Calu3 (cell line): ENCODE data around the gene TBC1D24. TPM values are rescaled to one million over a fixed set of nuclear protein-coding genes. Genes with fewer than 3 reads are reported as not detected.

ENCODE experiments used
- BruUV-seq: library from RNA; stranded (reverse); fragments of 400-500 nt; replicated peaks from 2 replicates; lab custom pipeline; 2021; lab: Mats Ljungman, UMichigan
- CTCF ChIA-PET: fragments of 300-600 bp; sonication (Branson Sonifier 250); formaldehyde crosslinking; loops from one replicate; lab custom pipeline; 2022; ENCODE audit warnings: antibody characterized with exemption; lab: Charles Lee
- DNase-seq: peaks from one replicate; pipeline ENCODE4 v3.0.0; 2022
- H3K27ac Mint-ChIP-seq: one replicate; pipeline ENCODE4 v1.8.0; 2022; ENCODE audit warnings: mixed read lengths; ENCODE audit not compliant: unreplicated experiment
- H3K27me3 Mint-ChIP-seq: one replicate; pipeline ENCODE4 v1.8.0; 2022; ENCODE audit warnings: mixed read lengths; ENCODE audit not compliant: unreplicated experiment
- H3K36me3 Mint-ChIP-seq: one replicate; pipeline ENCODE4 v1.8.0; 2022; ENCODE audit warnings: mild to moderate bottlenecking, moderate library complexity, mixed read lengths; ENCODE audit not compliant: insufficient read depth, unreplicated experiment
- H3K4me1 Mint-ChIP-seq: one replicate; pipeline ENCODE4 v1.8.0; 2022; ENCODE audit warnings: mild to moderate bottlenecking, low read depth, mixed read lengths; ENCODE audit not compliant: unreplicated experiment
- H3K4me3 Mint-ChIP-seq: one replicate; pipeline ENCODE4 v1.8.0; 2022; ENCODE audit warnings: mild to moderate bottlenecking, low read depth, moderate library complexity, mixed read lengths; ENCODE audit not compliant: unreplicated experiment
- H3K9me3 Mint-ChIP-seq: one replicate; pipeline ENCODE4 v1.8.0; 2022; ENCODE audit warnings: low read depth, mixed read lengths; ENCODE audit not compliant: unreplicated experiment
- intact Hi-C: fragments of 100-400 bp; cut with micrococcal nuclease; formaldehyde crosslinking; loops from one replicate; pipeline ENCODE4 v1.10.0; 2022; ENCODE audit not compliant: unreplicated experiment
- total RNA-seq: library from RNA; stranded (reverse); gene quantifications from 2 replicates; pipeline ENCODE4 v1.2.3, GENCODE V29; 2022
- TF ChIP-seq, protein P1 (sequence below): fragments of 200-600 bp; IDR thresholded peaks from one replicate; pipeline ENCODE4 v1.8.0; 2022; ENCODE audit warnings: antibody characterized with exemption; ENCODE audit not compliant: unreplicated experiment

TBC1D24 gene
- total RNA-seq, 1 experiment from 2014 or later, result 33.3 TPM

DNA sequence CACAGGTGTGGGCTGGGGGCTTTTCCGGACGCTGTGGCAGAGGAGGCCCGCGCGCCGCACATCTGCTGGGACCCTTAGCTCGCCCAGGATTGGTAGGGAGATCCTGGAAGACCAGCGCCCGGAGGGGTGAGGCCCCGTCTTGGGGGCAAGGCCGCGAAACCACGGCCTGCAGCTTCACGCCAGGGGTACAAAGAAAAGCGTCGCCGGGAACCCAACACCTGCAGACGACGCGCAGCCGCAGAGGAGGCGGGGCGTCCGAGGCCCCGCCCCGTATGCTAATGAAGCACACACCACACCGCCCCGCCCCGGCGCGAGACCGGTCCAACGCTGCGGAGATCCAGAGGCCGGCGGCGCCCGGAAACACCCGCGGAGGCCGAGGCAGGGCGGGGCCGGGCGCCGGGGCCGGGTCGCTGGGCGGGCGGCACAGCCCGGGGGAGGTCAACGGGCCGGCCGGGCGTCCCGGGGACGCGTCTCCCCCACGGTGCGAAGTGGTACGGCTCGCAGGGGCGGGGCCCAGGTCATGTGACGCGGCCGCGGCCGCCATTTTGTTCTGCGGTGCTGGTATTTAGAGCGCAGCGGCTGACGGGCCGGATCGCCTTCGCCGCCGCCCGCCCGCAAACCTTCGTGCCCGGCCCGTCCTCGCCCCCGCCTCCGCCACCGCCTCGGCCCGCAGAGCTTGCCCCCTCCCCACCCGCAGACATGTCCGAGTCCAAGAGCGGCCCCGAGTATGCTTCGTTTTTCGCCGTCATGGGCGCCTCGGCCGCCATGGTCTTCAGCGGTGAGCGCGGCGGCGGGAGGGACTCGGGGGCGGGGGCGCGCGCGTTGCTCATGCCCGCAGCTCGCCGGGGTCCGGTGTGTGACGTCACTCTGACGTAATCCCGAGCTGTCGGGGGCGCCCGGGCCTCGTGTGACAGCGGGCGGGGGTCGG lies 38.7 kb downstream of the TBC1D24 start, which contains the start of gene ATP6V0C:
TSS of gene ATP6V0C (plus strand) at position 548 of the 928 bp plus-strand sequence. CDS start at position 700, 152 bp downstream.
- Mint-ChIP-seq H3K27me3 (no peaks in the 10 kb centered on the region), H3K36me3 (peaks cover 60% of the 10 kb centered on the region), H3K27ac (peak within 1 kb of the TSS; percentile 87), H3K4me3 (peak within 1 kb of the TSS; percentile 86), H3K9me3 (no peaks in the 10 kb centered on the region), H3K4me1 (peaks cover 34% of the 10 kb centered on the region)
- BruUV-seq, result no TSS peak
- intact Hi-C loops, result no loop called here
- TF ChIP-seq, protein P1, sequence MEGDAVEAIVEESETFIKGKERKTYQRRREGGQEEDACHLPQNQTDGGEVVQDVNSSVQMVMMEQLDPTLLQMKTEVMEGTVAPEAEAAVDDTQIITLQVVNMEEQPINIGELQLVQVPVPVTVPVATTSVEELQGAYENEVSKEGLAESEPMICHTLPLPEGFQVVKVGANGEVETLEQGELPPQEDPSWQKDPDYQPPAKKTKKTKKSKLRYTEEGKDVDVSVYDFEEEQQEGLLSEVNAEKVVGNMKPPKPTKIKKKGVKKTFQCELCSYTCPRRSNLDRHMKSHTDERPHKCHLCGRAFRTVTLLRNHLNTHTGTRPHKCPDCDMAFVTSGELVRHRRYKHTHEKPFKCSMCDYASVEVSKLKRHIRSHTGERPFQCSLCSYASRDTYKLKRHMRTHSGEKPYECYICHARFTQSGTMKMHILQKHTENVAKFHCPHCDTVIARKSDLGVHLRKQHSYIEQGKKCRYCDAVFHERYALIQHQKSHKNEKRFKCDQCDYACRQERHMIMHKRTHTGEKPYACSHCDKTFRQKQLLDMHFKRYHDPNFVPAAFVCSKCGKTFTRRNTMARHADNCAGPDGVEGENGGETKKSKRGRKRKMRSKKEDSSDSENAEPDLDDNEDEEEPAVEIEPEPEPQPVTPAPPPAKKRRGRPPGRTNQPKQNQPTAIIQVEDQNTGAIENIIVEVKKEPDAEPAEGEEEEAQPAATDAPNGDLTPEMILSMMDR, result no peak
- CTCF ChIA-PET, result interaction anchor here (0.7 to 1.3 kb wide), 2 partner anchors 12 to 160 kb away, joined by 4 to 5 read pairs; no protein-coding TSS in a partner anchor
- peak; percentile 93 for DNase-seq

DNA sequence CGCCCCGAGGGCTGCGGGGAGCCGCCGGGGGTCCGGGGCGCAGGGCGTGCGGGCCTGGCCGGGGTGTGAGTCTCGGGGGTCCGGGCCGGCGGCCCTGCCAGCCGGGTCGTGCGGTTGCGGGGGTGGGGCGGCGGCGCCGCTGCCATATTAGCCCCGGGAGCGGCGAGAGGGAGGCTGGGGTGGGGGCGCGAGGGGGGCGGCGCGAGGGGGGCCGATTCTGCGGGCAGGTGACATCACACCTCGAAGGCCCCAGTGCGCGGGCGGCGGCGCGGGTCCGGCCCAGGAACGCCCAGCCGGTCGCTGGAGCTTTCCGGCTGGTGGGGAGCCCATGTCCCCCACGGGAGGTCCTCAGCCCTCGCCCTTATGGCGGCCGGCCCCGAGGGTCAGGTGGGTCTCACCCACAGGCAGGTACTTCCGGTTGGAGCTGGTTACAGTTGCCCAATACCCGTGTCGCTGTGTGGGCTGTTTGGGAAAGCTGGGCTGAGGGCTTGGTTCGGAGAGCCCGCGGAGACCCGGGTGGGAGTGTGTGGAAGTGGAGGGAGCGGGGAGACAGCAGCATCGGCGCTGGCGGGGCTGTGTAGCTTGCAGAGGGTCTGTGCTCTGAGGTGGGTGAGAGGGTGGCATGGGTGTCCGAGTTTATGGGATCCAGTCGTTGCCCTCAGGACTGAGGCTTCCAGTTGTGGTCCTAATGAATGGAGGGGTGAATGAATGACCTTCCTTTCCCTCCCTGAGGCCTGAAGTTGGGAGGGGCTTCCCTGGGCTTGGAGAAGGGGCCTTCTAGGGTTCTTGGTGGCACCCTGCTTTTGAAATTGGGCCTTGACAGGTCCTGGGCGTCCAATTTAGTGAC lies 39.6 kb downstream of the TBC1D24 start:
- TF ChIP-seq, protein P1, result no peak
- intact Hi-C loops, result no loop called here
- H3K4me1 Mint-ChIP-seq, result peaks cover 37% of the 10 kb centered on the region
- H3K9me3 Mint-ChIP-seq, result no peaks in the 10 kb centered on the region
- DNase-seq, result peak; percentile 48
- CTCF ChIA-PET, result interaction anchor here (0.6 to 1.5 kb wide), 4 partner anchors 13 to 249 kb away, joined by 3 to 6 read pairs (median 4); no protein-coding TSS in a partner anchor
- peaks cover 69% of the 10 kb centered on the region for H3K36me3 Mint-ChIP-seq
- H3K27me3 Mint-ChIP-seq, result no peaks in the 10 kb centered on the region
- peak overlapping the region; percentile 86 for H3K4me3 Mint-ChIP-seq
- H3K27ac Mint-ChIP-seq, result peak overlapping the region; percentile 87
- BruUV-seq, result no TSS peak

DNA sequence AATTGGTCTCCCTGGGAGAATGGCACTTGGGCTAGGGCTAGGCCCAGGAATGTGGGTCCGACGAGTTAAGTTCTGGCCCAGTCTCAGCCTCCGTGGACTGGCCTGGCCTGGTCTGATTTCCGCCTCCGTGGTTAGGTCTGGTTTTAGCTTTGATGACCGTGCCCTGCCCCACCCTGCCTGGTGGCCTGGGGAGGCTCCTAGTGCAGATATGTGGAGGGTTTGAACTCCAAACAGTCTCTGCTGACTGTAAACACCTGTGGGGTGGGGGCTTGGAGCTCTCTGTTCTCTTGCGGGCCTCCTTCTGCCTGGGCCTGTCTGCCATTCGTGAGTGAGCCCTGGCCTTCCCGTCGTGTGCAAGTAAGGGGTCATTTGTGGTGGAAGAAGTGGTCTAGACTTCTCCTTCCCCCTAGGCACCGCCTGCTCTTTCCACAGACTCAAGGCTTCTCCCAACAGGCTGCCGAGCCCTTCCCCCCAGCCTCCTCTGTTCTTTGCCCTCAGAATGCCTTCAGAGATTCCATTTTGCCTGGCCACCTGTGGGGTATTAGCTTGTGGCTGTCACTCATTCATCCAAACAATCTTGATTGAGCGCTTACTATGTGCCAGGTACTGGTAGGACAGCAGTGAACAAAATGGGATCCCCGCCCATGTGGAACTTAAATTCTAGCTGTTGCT lies 40.4 kb downstream of the TBC1D24 start:
- Mint-ChIP-seq H3K27ac (peak overlapping the region; percentile 87), H3K27me3 (no peaks in the 10 kb centered on the region), H3K4me3 (peak overlapping the region; percentile 86), H3K9me3 (no peaks in the 10 kb centered on the region), H3K36me3 (peaks cover 77% of the 10 kb centered on the region), H3K4me1 (peaks cover 42% of the 10 kb centered on the region)
- intact Hi-C loops, result no loop called here
- TF ChIP-seq, protein P1, result no peak
- BruUV-seq, result no TSS peak
- no peak for DNase-seq
- CTCF ChIA-PET, result interaction anchor here (0.7 to 1.5 kb wide), 3 partner anchors 14 to 321 kb away, joined by 6 to 11 read pairs (median 9); no protein-coding TSS in a partner anchor
